GM10248 (cell line): ENCODE measurements around the gene HELLS.

Experiments used
- CTCF ChIA-PET: fragments of 300-600 bp; sonication (Branson Sonifier 250); formaldehyde crosslinking; extraction: SDS; loops from one replicate; lab custom pipeline; 2021; ENCODE audit warnings: antibody characterized with exemption; lab: Yijun Ruan, JAX
- POLR2A ChIA-PET: fragments of 350-650 bp; sonication (Branson Sonifier 250); formaldehyde crosslinking; extraction: SDS; loops from one replicate; lab custom pipeline; 2020; ENCODE audit warnings: antibody characterized with exemption; lab: Yijun Ruan, JAX
- DNase-seq: peaks from one replicate; pipeline ENCODE4 v3.0.0; 2012; ENCODE audit errors: extremely low spot score
- CTCF ChIP-seq: IDR thresholded peaks from 2 replicates; pipeline ENCODE4 v1.5.1; 2012; ENCODE audit warnings: mild to moderate bottlenecking, low read depth; ENCODE audit errors: extremely low read depth, missing control alignments, control extremely low read depth

The HELLS gene

GRCh38 chr10:94607111-94607510 is 61.5 kb downstream of the HELLS start:
- DNase-seq = peak; percentile 62
- TF ChIP-seq CTCF = no peak
- CTCF ChIA-PET = no interaction called here
- POLR2A ChIA-PET = no interaction called here

GRCh38 chr10:94608559-94608958 is 63.0 kb downstream of the HELLS start:
- TF ChIP-seq CTCF = no peak
- ChIA-PET CTCF (no interaction called here), POLR2A (no interaction called here)
- DNase-seq = no peak

- no peak for TF ChIP-seq CTCF
These were observed 69.0 kb downstream of the HELLS start for GRCh38 chr10:94614558-94614957.

GRCh38 chr10:94617389-94617944 is 71.9 kb downstream of the HELLS start:
- CTCF ChIA-PET = interaction anchor here (1.5 kb wide), 1 partner anchor 11 kb away, joined by 7 read pairs; no protein-coding TSS in a partner anchor

More at GRCh38 chr10:94614558-94614957, 69.0 kb downstream of the HELLS start:
- DNase-seq = no peak
- POLR2A ChIA-PET = no interaction called here
- CTCF ChIA-PET = interaction anchor here (1.5 kb wide), 1 partner anchor 629 kb away, joined by 4 read pairs; no protein-coding TSS in a partner anchor

GRCh38 chr10:94622666-94623205 is 77.1 kb downstream of the HELLS start:
- CTCF ChIA-PET = no interaction called here
- DNase-seq = no peak
- TF ChIP-seq CTCF = no peak
- POLR2A ChIA-PET = no interaction called here

More at GRCh38 chr10:94617389-94617944, 71.9 kb downstream of the HELLS start:
- no peak for DNase-seq
- TF ChIP-seq CTCF = no peak
- POLR2A ChIA-PET = no interaction called here

- TF ChIP-seq CTCF = no peak
- no peak for DNase-seq
- POLR2A ChIA-PET = no interaction called here
- CTCF ChIA-PET = interaction anchor here (1.3 kb wide), 1 partner anchor 51 kb away, joined by 3 read pairs; no protein-coding TSS in a partner anchor
These were observed 78.0 kb downstream of the HELLS start for GRCh38 chr10:94623572-94623971.
